ENCODE measurements around the gene DZIP1. TPM values are rescaled to one million over a fixed set of nuclear protein-coding genes. Genes with fewer than 3 reads are reported as not detected.
A peak's percentile ranks its signal among the peaks of the same experiment; 100 is the strongest.

The DZIP1 gene
- total and polyA plus RNA-seq, 2 of the 13 experiments (the other 11 are each of a cell fraction or from before 2014, with no cell fraction given) = 11.0 to 36.7 TPM

DNA sequence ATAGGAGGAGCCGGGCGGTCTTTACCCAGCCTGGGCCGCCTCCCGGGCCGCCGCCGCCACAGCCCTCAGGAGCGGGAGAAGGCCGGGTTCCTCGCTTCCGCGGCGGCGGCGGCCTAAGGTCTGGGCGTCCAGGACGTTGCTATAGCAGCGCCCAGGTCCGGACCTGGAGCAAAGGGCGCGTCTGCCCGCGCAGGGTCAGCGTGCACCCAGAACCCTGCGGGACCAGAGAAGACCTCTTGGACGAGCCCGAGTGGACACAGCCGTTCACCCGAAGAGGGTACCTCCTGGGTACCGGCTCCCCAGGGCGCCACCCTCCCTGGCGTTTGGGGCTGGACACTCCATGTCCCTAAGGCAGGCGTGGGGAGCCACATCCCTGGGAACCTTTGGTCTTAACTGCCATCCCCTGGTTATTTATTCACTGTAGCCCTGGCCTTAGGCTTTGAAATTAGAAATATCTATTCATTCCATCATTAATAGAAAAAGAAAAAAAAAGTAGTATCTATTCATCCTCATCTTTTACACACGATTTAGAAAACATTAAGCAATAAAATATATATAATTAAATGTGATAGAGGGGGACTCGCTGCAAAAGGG, 2.4 kb downstream of the DZIP1 start (continued):
- TF ChIP-seq SETDB1 (CRISPR knock-in tag; IDR thresholded peaks at IDR 0.05; ENCODE audit: borderline replicate concordance) (no peak), IKZF4 (CRISPR knock-in tag; IDR thresholded peaks at IDR 0.05; ENCODE audit: borderline replicate concordance, low read depth, not compliant biosample characterization) (no peak), ZSCAN9 (CRISPR knock-in tag; IDR thresholded peaks at IDR 0.05; ENCODE audit: borderline replicate concordance) (no peak), CC2D1A (CRISPR knock-in tag; IDR thresholded peaks at IDR 0.05) (no peak), CREM (IDR thresholded peaks at IDR 0.05) (no peak), CREM (CRISPR knock-in tag; IDR thresholded peaks at IDR 0.05) (no peak), HNRNPUL1 (IDR thresholded peaks at IDR 0.05; ENCODE audit: low read depth, low read length) (no peak), NCOA5 (CRISPR knock-in tag; IDR thresholded peaks at IDR 0.05) (no peak), NBN (conservative IDR thresholded peaks at IDR 0.05) (no peak), NCOA1 (CRISPR knock-in tag; IDR thresholded peaks at IDR 0.05) (no peak), ZBTB20 (CRISPR knock-in tag; IDR thresholded peaks at IDR 0.05; ENCODE audit: borderline replicate concordance, low read depth) (no peak), ZKSCAN5 (CRISPR knock-in tag; IDR thresholded peaks at IDR 0.05) (no peak)
- TF ChIP-seq, protein P1, sequence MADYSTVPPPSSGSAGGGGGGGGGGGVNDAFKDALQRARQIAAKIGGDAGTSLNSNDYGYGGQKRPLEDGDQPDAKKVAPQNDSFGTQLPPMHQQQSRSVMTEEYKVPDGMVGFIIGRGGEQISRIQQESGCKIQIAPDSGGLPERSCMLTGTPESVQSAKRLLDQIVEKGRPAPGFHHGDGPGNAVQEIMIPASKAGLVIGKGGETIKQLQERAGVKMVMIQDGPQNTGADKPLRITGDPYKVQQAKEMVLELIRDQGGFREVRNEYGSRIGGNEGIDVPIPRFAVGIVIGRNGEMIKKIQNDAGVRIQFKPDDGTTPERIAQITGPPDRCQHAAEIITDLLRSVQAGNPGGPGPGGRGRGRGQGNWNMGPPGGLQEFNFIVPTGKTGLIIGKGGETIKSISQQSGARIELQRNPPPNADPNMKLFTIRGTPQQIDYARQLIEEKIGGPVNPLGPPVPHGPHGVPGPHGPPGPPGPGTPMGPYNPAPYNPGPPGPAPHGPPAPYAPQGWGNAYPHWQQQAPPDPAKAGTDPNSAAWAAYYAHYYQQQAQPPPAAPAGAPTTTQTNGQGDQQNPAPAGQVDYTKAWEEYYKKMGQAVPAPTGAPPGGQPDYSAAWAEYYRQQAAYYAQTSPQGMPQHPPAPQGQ (CRISPR knock-in tag; IDR thresholded peaks at IDR 0.05; ENCODE audit: borderline replicate concordance) = no peak
- TF ChIP-seq, protein P2, sequence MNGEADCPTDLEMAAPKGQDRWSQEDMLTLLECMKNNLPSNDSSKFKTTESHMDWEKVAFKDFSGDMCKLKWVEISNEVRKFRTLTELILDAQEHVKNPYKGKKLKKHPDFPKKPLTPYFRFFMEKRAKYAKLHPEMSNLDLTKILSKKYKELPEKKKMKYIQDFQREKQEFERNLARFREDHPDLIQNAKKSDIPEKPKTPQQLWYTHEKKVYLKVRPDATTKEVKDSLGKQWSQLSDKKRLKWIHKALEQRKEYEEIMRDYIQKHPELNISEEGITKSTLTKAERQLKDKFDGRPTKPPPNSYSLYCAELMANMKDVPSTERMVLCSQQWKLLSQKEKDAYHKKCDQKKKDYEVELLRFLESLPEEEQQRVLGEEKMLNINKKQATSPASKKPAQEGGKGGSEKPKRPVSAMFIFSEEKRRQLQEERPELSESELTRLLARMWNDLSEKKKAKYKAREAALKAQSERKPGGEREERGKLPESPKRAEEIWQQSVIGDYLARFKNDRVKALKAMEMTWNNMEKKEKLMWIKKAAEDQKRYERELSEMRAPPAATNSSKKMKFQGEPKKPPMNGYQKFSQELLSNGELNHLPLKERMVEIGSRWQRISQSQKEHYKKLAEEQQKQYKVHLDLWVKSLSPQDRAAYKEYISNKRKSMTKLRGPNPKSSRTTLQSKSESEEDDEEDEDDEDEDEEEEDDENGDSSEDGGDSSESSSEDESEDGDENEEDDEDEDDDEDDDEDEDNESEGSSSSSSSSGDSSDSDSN (CRISPR knock-in tag; IDR thresholded peaks at IDR 0.05) = peak; percentile 36; the same call in 1 of the 2 replicates
- TF ChIP-seq, protein P3, sequence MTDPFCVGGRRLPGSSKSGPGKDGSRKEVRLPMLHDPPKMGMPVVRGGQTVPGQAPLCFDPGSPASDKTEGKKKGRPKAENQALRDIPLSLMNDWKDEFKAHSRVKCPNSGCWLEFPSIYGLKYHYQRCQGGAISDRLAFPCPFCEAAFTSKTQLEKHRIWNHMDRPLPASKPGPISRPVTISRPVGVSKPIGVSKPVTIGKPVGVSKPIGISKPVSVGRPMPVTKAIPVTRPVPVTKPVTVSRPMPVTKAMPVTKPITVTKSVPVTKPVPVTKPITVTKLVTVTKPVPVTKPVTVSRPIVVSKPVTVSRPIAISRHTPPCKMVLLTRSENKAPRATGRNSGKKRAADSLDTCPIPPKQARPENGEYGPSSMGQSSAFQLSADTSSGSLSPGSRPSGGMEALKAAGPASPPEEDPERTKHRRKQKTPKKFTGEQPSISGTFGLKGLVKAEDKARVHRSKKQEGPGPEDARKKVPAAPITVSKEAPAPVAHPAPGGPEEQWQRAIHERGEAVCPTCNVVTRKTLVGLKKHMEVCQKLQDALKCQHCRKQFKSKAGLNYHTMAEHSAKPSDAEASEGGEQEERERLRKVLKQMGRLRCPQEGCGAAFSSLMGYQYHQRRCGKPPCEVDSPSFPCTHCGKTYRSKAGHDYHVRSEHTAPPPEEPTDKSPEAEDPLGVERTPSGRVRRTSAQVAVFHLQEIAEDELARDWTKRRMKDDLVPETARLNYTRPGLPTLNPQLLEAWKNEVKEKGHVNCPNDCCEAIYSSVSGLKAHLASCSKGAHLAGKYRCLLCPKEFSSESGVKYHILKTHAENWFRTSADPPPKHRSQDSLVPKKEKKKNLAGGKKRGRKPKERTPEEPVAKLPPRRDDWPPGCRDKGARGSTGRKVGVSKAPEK (CRISPR knock-in tag; IDR thresholded peaks at IDR 0.05; ENCODE audit: borderline replicate concordance) = no peak
- TF ChIP-seq, protein P4, sequence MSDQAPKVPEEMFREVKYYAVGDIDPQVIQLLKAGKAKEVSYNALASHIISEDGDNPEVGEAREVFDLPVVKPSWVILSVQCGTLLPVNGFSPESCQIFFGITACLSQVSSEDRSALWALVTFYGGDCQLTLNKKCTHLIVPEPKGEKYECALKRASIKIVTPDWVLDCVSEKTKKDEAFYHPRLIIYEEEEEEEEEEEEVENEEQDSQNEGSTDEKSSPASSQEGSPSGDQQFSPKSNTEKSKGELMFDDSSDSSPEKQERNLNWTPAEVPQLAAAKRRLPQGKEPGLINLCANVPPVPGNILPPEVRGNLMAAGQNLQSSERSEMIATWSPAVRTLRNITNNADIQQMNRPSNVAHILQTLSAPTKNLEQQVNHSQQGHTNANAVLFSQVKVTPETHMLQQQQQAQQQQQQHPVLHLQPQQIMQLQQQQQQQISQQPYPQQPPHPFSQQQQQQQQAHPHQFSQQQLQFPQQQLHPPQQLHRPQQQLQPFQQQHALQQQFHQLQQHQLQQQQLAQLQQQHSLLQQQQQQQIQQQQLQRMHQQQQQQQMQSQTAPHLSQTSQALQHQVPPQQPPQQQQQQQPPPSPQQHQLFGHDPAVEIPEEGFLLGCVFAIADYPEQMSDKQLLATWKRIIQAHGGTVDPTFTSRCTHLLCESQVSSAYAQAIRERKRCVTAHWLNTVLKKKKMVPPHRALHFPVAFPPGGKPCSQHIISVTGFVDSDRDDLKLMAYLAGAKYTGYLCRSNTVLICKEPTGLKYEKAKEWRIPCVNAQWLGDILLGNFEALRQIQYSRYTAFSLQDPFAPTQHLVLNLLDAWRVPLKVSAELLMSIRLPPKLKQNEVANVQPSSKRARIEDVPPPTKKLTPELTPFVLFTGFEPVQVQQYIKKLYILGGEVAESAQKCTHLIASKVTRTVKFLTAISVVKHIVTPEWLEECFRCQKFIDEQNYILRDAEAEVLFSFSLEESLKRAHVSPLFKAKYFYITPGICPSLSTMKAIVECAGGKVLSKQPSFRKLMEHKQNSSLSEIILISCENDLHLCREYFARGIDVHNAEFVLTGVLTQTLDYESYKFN (CRISPR knock-in tag; conservative IDR thresholded peaks at IDR 0.05) = 0 out of 2 replicates have a peak, but pooled peaks have one; percentile 13
- TF ChIP-seq, protein P5, sequence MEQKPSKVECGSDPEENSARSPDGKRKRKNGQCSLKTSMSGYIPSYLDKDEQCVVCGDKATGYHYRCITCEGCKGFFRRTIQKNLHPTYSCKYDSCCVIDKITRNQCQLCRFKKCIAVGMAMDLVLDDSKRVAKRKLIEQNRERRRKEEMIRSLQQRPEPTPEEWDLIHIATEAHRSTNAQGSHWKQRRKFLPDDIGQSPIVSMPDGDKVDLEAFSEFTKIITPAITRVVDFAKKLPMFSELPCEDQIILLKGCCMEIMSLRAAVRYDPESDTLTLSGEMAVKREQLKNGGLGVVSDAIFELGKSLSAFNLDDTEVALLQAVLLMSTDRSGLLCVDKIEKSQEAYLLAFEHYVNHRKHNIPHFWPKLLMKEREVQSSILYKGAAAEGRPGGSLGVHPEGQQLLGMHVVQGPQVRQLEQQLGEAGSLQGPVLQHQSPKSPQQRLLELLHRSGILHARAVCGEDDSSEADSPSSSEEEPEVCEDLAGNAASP (CRISPR knock-in tag; IDR thresholded peaks at IDR 0.05; ENCODE audit: borderline replicate concordance) = no peak

Data from HepG2 (cell line).